Esophagus muscularis mucosa (tissue), 4 donors: ENCODE data around the gene CDC45.

Experiments
- CTCF ChIP-seq, 3 experiments: fragments of 200-600 bp in 2 of 3; fragments of 450-650 bp in 1 of 3; sonication (generic) in 2 of 3; IDR thresholded peaks; one replicate each; pipeline ENCODE4 v1.5.1; 2017 to 2019; ENCODE audit warnings: antibody characterized with exemption in 3 of 3, mild to moderate bottlenecking in 2 of 3, moderate library complexity in 1 of 3
- EP300 ChIP-seq: sonication (generic); formaldehyde crosslinking; IDR thresholded peaks from one replicate; pipeline ENCODE4 v1.6.1; 2017; ENCODE audit warnings: antibody characterized with exemption
- POLR2A ChIP-seq: fragments of 450-650 bp; IDR thresholded peaks from one replicate; pipeline ENCODE4 v1.6.1; 2017; ENCODE audit warnings: antibody characterized with exemption, moderate library complexity, mild to moderate bottlenecking, low read depth
- POLR2AphosphoS5 ChIP-seq, 2 donors: sonication (generic); formaldehyde crosslinking; IDR thresholded peaks; one replicate each; pipeline ENCODE4 v1.6.1; 2017; ENCODE audit warnings: antibody characterized with exemption in 2 of 2

- TF ChIP-seq CTCF (IDR thresholded peaks at IDR 0.05), result no peak
- TF ChIP-seq POLR2AphosphoS5 (IDR thresholded peaks at IDR 0.05), result no peak
- no peak for TF ChIP-seq POLR2A
- TF ChIP-seq EP300, result no peak
Measured at GRCh38 chr22:19546680-19547079, 67.0 kb downstream of the CDC45 start.
